Measurements from ENCODE around the gene CNTNAP5.

GRCh38 chr2:123976054-123976648 is 48.9 kb upstream of the CNTNAP5 start:
- TF ChIP-seq CTCF (IDR thresholded peaks at IDR 0.05) (no peak), EZH2 (IDR thresholded peaks at IDR 0.05; ENCODE audit: borderline replicate concordance, insufficient read depth, low read depth, low read length, poor library complexity, severe bottlenecking) (no peak)
